GM19467 (cell line): Measurements from ENCODE around the gene GBP1.
"Not testable (repeated sequence)": the region's sequence is repeated elsewhere in the genome, so short reads cannot be mapped to it uniquely, and the experiment has no call there.

Experiments
- ATAC-seq: cut with Tn5 transposase; IDR thresholded peaks from one replicate; pipeline ENCODE4 v1.9.1; 2021; ENCODE audit warnings: mild to moderate bottlenecking, moderate library complexity; ENCODE audit not compliant: unreplicated experiment

Gene GBP1, protein sequence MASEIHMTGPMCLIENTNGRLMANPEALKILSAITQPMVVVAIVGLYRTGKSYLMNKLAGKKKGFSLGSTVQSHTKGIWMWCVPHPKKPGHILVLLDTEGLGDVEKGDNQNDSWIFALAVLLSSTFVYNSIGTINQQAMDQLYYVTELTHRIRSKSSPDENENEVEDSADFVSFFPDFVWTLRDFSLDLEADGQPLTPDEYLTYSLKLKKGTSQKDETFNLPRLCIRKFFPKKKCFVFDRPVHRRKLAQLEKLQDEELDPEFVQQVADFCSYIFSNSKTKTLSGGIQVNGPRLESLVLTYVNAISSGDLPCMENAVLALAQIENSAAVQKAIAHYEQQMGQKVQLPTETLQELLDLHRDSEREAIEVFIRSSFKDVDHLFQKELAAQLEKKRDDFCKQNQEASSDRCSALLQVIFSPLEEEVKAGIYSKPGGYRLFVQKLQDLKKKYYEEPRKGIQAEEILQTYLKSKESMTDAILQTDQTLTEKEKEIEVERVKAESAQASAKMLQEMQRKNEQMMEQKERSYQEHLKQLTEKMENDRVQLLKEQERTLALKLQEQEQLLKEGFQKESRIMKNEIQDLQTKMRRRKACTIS

GRCh38 chr1:89065079-89065868, at the start of gene GBP1:
TSS of gene GBP1 (minus strand) at chr1:89065208. CDS start at chr1:89063234, 1,974 bp downstream.
- peak; percentile 69 for ATAC-seq

- no peak for ATAC-seq
Observed at GRCh38 chr1:89114662-89115061, 49.7 kb upstream of the GBP1 start.

DNA sequence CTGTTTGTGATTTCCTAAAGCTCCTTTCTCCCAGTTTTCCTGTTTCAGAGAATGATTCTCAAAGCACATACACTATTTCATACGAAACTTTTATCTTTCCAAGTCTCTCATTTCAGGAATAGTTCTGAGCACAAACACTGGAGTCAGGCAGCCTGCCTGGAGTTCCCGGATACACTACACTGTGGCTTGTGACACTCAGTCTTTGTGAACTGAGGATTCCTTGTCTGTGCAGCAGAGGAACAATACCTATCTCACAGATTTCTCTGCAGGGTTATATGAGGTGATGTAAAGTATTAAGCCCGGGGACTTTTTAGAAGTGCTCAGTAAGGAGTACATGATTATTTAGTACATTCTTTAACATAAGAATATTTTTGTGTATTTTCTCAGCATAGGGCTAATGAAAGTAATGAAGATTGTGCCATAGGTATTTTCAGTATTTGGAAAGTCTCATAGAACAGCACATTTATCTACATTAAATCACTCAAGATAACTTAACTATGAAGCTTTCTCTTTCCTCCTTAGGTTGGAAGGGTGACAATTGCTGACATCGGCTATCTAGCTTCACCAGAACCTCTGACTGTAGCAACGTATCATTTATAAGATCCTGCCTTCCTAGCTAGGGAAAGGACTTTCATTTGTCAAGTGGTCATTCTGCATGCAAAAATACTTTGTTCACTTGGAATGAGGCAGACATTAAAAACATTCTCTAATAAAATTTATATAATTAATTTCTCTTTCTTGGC, 48.0 kb upstream of the GBP1 start:
- ATAC-seq = no peak

DNA sequence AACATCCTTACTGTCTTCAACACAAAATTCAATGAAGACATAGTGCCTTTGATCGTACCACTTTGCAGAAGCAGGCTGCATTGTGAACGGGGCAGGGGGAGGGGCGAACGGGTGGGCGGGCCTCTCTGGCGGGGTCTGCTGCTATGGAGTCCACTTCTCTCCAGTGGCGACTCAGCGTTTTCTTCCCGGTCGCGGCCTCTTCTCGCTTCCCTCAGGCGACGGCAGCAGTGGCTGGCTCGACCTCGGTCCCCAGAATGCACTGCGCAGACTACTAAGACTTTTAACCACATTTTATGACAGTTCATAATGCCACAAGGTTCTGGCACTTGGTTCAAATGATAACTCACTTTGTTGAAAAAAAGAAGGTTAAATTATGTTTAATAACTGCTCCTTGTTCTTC, 39.7 kb upstream of the GBP1 start:
- no peak for ATAC-seq

GRCh38 chr1:89104147-89104546, 39.1 kb upstream of the GBP1 start:
- ATAC-seq = no peak

DNA sequence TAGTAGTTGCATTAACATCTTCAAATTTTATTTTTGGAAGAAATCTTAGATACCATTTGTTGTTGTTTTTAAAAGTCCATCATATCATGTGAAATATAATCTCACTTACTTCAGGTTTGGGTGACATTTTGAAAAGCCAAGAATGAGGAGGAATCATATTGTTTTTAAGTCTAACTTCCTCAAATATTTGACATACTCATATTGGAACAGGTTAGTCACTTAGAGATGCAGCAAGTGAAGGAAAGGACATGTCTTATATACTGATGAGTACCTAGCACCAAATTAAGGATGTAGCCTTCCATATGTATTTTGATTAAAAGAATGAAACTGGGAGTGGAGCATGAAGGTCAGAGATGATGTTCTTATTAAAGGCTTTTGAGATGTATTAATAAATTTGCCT, 37.0 kb upstream of the GBP1 start:
- no peak for ATAC-seq

DNA sequence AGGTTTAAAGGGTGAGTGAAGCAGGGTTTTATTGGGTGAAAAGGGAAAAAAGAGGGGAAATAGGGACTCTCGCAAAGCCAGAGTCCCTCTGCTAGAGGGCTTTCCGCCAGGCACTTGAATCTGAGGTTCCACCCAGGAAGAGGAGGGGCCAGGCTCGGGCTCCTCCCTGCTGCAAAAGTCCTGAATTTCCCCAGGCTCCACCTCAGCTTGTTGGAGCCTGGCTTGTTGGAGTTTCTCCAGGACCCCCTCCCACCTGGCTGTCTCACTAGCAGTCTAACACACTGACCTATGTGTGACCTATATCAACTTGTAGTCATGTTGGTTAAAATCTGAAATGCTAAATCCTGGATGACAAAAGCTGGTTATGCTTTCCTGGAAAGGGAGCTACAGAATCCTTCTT, 35.4 kb upstream of the GBP1 start:
- ATAC-seq = no peak

GRCh38 chr1:89098857-89099256, 33.8 kb upstream of the GBP1 start:
- ATAC-seq = no peak

DNA sequence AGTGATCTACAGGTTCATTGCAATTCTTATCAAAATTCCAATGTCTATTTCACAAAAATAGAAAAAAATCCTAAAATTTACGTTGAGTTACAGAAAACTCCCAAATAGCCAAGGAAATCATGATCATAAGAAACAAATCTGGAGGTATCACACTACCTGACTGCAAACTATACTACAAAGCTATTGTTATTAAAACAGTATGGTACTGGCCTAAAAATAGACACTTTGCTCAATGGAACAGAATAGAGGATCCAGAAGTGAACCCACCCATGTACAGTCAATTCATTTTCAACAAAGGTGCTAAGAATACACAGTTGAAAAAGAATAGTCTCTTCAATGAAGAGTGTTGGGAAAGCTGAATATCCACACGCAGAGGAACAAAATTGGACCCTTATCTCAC, 30.7 kb upstream of the GBP1 start:
- no peak for ATAC-seq

GRCh38 chr1:89089962-89090361, 25.0 kb upstream of the GBP1 start:
- no peak for ATAC-seq

GRCh38 chr1:89088572-89088971, 23.6 kb upstream of the GBP1 start:
- ATAC-seq = no peak

DNA sequence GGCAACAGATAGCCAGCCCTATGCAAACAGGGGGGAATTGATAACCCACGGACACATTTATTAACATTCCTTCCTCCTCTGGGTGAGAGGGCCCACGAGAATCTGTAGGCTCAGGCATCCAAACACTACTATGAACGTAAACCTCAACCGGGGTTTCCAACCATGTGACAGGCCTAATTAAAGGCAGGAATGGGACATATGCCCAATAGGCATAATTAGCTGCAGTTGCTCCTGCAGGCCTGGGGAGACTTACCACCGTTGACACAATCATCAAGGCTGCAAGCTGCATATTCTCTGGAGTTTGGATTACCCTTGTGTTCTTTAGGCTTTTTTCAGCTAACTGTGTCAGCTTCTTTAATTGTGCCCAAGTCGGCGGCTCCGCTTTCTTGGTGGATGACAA, 22.2 kb upstream of the GBP1 start:
- no peak for ATAC-seq

DNA sequence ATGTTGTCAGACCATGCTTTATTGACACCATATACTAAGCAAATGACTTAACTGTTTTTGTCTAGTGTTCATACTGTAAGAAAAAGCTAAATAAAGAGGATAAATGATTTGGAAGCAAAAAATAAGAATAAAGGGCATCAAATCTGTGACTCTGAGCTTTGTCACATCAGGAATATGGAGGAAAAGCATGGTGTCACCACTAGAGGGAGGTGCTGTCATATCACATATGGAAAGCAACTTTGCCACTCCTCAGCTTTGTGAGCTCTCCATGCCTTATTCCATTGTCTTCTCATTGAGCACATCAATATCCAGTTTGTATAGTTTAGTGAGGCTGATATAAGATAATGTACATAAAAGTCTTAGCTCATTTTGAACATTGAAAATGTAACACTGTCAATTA, 20.8 kb upstream of the GBP1 start:
- ATAC-seq = no peak

DNA sequence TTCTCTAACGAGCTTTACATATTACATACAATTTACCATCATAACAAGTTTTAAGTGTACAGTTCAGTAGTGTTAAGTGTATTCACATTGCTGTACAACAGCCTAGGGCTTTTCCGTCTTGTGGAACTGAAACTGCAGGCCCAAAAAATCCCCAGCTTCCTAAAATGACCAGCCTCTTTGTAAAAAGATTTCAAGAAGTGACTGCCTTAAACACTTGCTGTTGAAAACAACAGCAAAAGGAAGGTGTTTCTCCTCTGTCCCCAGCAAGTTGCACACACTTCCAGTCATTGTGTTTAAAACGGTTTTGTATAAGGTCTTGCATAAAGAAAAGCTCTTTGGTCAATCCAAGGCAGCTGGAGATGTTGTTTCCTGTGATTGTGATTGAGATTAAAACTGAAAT, 16.0 kb upstream of the GBP1 start:
- ATAC-seq = no peak

- ATAC-seq = not testable (repeated sequence)
Observed at GRCh38 chr1:89080068-89080467, 15.1 kb upstream of the GBP1 start.

DNA sequence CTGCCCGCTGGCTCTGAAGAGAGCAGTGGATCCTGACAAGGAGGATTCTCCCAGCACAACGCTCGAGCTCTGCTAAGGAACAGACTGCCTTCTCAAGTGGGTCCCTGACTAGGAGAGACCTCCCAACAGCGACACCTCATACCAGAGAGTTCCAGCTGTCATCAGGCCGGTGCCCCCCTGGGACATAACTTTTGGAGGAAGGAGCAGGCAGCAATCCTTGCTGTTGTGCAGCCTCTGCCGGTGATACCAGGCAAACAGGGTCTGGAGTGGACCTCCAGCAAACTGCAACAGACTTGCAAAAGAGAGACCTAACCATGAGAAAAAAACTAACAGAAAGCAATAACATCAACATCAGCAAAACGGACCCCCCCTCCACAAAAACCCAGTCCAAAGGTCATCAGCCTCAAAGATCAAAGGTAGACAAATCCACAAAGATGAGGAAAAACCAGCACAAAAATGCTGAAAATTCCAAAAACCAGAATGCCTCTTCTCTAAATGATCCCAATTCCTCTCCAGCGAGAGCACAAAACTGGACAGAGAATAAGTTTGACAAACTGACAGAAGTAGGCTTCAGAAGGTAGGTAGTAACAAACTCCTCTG, 7.6 kb upstream of the GBP1 start:
- not testable (repeated sequence) for ATAC-seq

DNA sequence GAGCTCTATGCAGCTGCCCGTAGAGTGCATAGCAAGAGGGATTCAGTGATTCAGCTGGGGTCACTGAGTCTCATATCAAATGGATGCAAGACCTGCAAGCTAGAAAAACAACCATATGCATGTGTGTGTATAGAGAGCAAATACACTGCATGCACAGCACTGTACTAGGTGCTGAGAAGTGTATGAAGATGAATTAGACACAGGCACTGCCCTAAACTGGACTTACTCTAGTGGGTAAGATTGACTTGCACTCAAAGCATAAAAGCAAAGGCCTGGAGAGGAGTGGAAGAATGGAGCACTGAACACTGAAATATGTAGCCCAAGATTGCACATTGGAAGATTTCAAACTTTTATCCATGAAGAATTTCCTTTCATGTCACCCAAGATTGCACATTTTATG, 5.5 kb upstream of the GBP1 start:
- ATAC-seq = no peak

DNA sequence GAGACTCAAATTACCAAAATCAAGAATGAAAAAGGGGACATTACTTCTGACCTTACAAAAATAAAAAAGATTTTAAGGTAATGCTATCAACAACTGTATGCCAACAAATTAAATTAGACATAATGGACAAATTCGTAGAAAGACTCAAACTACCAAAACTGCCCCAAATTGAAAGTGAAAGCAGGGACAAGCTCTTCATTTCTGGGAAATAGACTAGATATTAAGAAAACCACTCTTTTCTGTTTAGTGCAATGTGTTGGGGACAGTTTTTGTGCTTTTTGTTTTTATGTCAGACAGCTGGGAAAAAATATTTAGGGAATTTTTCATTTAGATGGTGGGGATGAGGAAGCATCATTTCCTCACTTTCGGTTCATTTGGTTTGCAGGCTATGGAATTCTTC, 4.9 kb upstream of the GBP1 start:
- no peak for ATAC-seq

- ATAC-seq = no peak
Observed at GRCh38 chr1:89068291-89068690, 3.3 kb upstream of the GBP1 start.

DNA sequence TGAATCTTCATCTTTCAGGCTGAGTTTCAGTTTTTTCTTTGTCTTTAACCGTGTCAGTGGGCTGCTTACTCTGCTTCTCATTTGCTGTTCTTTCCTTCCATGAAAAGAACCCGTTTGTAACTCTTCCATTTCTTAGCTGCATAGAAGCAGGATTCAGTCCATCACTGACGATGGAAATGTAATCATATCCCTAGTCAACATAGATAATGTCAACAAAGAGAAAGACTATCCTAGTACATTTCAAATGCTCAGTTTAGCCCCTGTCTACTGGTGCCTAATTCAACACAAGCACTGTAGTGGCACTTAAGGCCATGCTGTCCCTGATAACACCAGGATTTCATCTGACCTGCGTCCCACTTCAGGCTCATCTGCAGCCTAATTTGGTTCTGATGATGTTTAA, 376 bp downstream of the GBP1 start:
- peak; percentile 30 for ATAC-seq

DNA sequence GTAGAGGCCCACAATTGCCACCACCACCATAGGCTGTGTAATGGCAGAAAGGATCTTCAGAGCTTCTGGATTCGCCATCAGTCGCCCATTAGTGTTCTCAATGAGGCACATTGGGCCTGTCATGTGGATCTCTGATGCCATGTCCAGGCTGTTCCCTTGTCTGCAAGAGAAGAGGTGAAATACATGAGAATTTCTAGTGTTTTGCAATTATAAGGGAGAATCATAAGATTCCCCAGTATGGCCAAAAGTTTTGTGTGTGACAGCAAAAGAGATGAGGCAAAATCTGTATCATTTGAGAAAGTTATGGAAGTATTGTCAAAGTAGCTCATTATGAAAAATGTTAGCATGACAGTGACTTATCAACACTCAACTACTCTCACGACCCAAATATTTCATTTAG, 1.9 kb downstream of the GBP1 start:
- no peak for ATAC-seq
